Measurements from ENCODE around the gene MLLT3.

The MLLT3 gene

GRCh38 chr9:20651939-20652338 is 29.6 kb upstream of the MLLT3 start:
- ATAC-seq = no peak
- TF ChIP-seq ZNF70 (CRISPR knock-in tag; IDR thresholded peaks at IDR 0.05) = no peak
- TF ChIP-seq CREB5 (CRISPR knock-in tag; IDR thresholded peaks at IDR 0.05; ENCODE audit: low read depth) = no peak
- TF ChIP-seq ZFP3 (CRISPR knock-in tag; IDR thresholded peaks at IDR 0.05) = no peak
- no peak for TF ChIP-seq PATZ1 (CRISPR knock-in tag; IDR thresholded peaks at IDR 0.05; ENCODE audit: borderline replicate concordance)
- TF ChIP-seq TOX (CRISPR knock-in tag; IDR thresholded peaks at IDR 0.05; ENCODE audit: borderline replicate concordance) = no peak
- TF ChIP-seq GLIS3 (CRISPR knock-in tag; IDR thresholded peaks at IDR 0.05) = no peak
- no peak for TF ChIP-seq ESRRG (CRISPR knock-in tag; IDR thresholded peaks at IDR 0.05)
- no peak for TF ChIP-seq ARNTL (CRISPR knock-in tag; IDR thresholded peaks at IDR 0.05; ENCODE audit: borderline replicate concordance, low read depth)
- no peak for TF ChIP-seq OSR1 (CRISPR knock-in tag; IDR thresholded peaks at IDR 0.05)
- TF ChIP-seq ZNF565 (CRISPR knock-in tag; conservative IDR thresholded peaks at IDR 0.05; ENCODE audit: low read depth) = no peak
- TF ChIP-seq ZC3H10 (CRISPR knock-in tag; IDR thresholded peaks at IDR 0.05) = no peak
- no peak for TF ChIP-seq ZNF8 (CRISPR knock-in tag; IDR thresholded peaks at IDR 0.05)
- no peak for TF ChIP-seq TCF4 (CRISPR knock-in tag; IDR thresholded peaks at IDR 0.05; ENCODE audit: borderline replicate concordance)
- no peak for TF ChIP-seq CSDC2 (CRISPR knock-in tag; IDR thresholded peaks at IDR 0.05)
- TF ChIP-seq BACH2 (CRISPR knock-in tag; IDR thresholded peaks at IDR 0.05; ENCODE audit: borderline replicate concordance) = no peak

GRCh38 chr9:20650750-20651299 is 28.5 kb upstream of the MLLT3 start:
- ATAC-seq = no peak
- TF ChIP-seq POU6F1 (CRISPR knock-in tag; IDR thresholded peaks at IDR 0.05; ENCODE audit: borderline replicate concordance, low read depth) (no peak), SNAI2 (CRISPR knock-in tag; IDR thresholded peaks at IDR 0.05) (no peak), TSHZ2 (CRISPR knock-in tag; IDR thresholded peaks at IDR 0.05) (no peak), ESRRG (CRISPR knock-in tag; IDR thresholded peaks at IDR 0.05) (no peak), CSRNP3 (CRISPR knock-in tag; IDR thresholded peaks at IDR 0.05) (no peak), OSR1 (CRISPR knock-in tag; IDR thresholded peaks at IDR 0.05) (no peak), ZNF8 (CRISPR knock-in tag; IDR thresholded peaks at IDR 0.05) (no peak), CREB5 (CRISPR knock-in tag; IDR thresholded peaks at IDR 0.05; ENCODE audit: low read depth) (no peak), CSDC2 (CRISPR knock-in tag; IDR thresholded peaks at IDR 0.05) (no peak), ARNTL (CRISPR knock-in tag; IDR thresholded peaks at IDR 0.05; ENCODE audit: borderline replicate concordance, low read depth) (no peak), PPARA (CRISPR knock-in tag; IDR thresholded peaks at IDR 0.05; ENCODE audit: borderline replicate concordance) (no peak)

Data from SK-N-SH treated with all-trans-retinoic acid at 6 μM for 48 hours (cell line).